Loucy (cell line): ENCODE results near the gene CECR2.

Source experiments
- EZH2phosphoT487 ChIP-seq: fragments of 200-600 bp; IDR thresholded peaks from 2 replicates; pipeline ENCODE4 v1.6.1; 2018; ENCODE audit warnings: antibody characterized with exemption, mild to moderate bottlenecking, moderate library complexity, borderline replicate concordance
- TF ChIP-seq, protein P1 (sequence below): fragments of 200-600 bp; sonication (generic); conservative IDR thresholded peaks from 2 replicates; pipeline ENCODE4 v1.5.1; 2014; ENCODE audit warnings: mild to moderate bottlenecking, antibody characterized with exemption, low read length

- TF ChIP-seq, protein P1, sequence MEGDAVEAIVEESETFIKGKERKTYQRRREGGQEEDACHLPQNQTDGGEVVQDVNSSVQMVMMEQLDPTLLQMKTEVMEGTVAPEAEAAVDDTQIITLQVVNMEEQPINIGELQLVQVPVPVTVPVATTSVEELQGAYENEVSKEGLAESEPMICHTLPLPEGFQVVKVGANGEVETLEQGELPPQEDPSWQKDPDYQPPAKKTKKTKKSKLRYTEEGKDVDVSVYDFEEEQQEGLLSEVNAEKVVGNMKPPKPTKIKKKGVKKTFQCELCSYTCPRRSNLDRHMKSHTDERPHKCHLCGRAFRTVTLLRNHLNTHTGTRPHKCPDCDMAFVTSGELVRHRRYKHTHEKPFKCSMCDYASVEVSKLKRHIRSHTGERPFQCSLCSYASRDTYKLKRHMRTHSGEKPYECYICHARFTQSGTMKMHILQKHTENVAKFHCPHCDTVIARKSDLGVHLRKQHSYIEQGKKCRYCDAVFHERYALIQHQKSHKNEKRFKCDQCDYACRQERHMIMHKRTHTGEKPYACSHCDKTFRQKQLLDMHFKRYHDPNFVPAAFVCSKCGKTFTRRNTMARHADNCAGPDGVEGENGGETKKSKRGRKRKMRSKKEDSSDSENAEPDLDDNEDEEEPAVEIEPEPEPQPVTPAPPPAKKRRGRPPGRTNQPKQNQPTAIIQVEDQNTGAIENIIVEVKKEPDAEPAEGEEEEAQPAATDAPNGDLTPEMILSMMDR, result no peak
- no peak for TF ChIP-seq EZH2phosphoT487
Observed at GRCh38 chr22:17581056-17581455, 211.8 kb downstream of the CECR2 start.
